ENCODE results near the gene CDC42BPG. TPM values are rescaled to one million over a fixed set of nuclear protein-coding genes. Genes with fewer than 3 reads are reported as not detected.

Gene CDC42BPG
- total RNA-seq, 2 donors from 2014 or later: 17.2 to 24.0 TPM

- Histone ChIP-seq H3K4me1 (replicated peaks) (peaks cover 14% of the 10 kb centered on the region), H3K4me3 (no peak overlapping the region)
- DNase-seq (ENCODE audit: low spot score): no peak
These were observed 21.1 kb upstream of the CDC42BPG start for GRCh38 chr11:64865286-64866172.

GRCh38 chr11:64864473-64865285 lies 20.2 kb upstream of the CDC42BPG start:
- Histone ChIP-seq H3K9me3 (no peaks in the 10 kb centered on the region), H3K27me3 (replicated peaks; ENCODE audit: insufficient read depth) (no peaks in the 10 kb centered on the region), H3K4me1 (replicated peaks) (peaks cover 14% of the 10 kb centered on the region), H3K27ac (peak overlapping the region; percentile 80 to 82), H3K4me3 (no peak overlapping the region), H3K36me3 (no peaks in the 10 kb centered on the region)
- DNase-seq (ENCODE audit: low spot score): peak; percentile 32
- 31% methylated on average over 18 of the region's 18 CpGs for WGBS
- intact Hi-C loops (cut with DNase I): no loop called here
- TF ChIP-seq POLR2AphosphoS5 (IDR thresholded peaks at IDR 0.05) (peak; percentile 39), POLR2A (IDR thresholded peaks at IDR 0.05) (no peak)

More at GRCh38 chr11:64865286-64866172, 21.1 kb upstream of the CDC42BPG start:
- TF ChIP-seq CTCF (IDR thresholded peaks at IDR 0.05) (no peak), POLR2A (IDR thresholded peaks at IDR 0.05) (no peak), POLR2AphosphoS5 (IDR thresholded peaks at IDR 0.05) (peak; percentile 39)
- Histone ChIP-seq H3K36me3 (no peaks in the 10 kb centered on the region), H3K27ac (peak overlapping the region; percentile 80 to 82), H3K27me3 (replicated peaks; ENCODE audit: insufficient read depth) (no peaks in the 10 kb centered on the region), H3K9me3 (no peaks in the 10 kb centered on the region)
- 60% methylated on average over 15 of the region's 15 CpGs for WGBS
- intact Hi-C loops (cut with DNase I): no loop called here

GRCh38 chr11:64864135-64864472 lies 19.7 kb upstream of the CDC42BPG start:
- intact Hi-C loops (cut with DNase I): no loop called here
- Histone ChIP-seq H3K27ac (peak overlapping the region; percentile 80 to 82), H3K4me3 (no peak overlapping the region), H3K4me1 (replicated peaks) (peaks cover 14% of the 10 kb centered on the region), H3K9me3 (no peaks in the 10 kb centered on the region), H3K27me3 (replicated peaks; ENCODE audit: insufficient read depth) (no peaks in the 10 kb centered on the region), H3K36me3 (no peaks in the 10 kb centered on the region)
- no peak for TF ChIP-seq CTCF (IDR thresholded peaks at IDR 0.05)
- no peak for TF ChIP-seq POLR2AphosphoS5 (IDR thresholded peaks at IDR 0.05)
- no peak for TF ChIP-seq POLR2A (IDR thresholded peaks at IDR 0.05)
- DNase-seq (ENCODE audit: low spot score): no peak
- WGBS: 27% methylated on average over 9 of the region's 9 CpGs

GRCh38 chr11:64863391-64864060 lies 19.1 kb upstream of the CDC42BPG start:
- H3K4me3 ChIP-seq: no peak overlapping the region
- intact Hi-C loops (cut with DNase I): no loop called here
- peaks cover 14% of the 10 kb centered on the region for H3K4me1 ChIP-seq (replicated peaks)
- H3K9me3 ChIP-seq: no peaks in the 10 kb centered on the region
- DNase-seq (ENCODE audit: low spot score): no peak
- H3K36me3 ChIP-seq: no peaks in the 10 kb centered on the region
- H3K27ac ChIP-seq: peak overlapping the region; percentile 80 to 82
- no peaks in the 10 kb centered on the region for H3K27me3 ChIP-seq (replicated peaks; ENCODE audit: insufficient read depth)
- TF ChIP-seq POLR2AphosphoS5 (IDR thresholded peaks at IDR 0.05) (no peak), CTCF (IDR thresholded peaks at IDR 0.05) (no peak), POLR2A (IDR thresholded peaks at IDR 0.05) (no peak)
- 48% methylated on average over 23 of the region's 23 CpGs for WGBS

GRCh38 chr11:64862987-64863390 lies 18.5 kb upstream of the CDC42BPG start:
- Histone ChIP-seq H3K4me1 (replicated peaks) (peaks cover 14% of the 10 kb centered on the region), H3K36me3 (no peaks in the 10 kb centered on the region), H3K27ac (peak overlapping the region; percentile 80 to 82), H3K27me3 (replicated peaks; ENCODE audit: insufficient read depth) (no peaks in the 10 kb centered on the region), H3K4me3 (no peak overlapping the region), H3K9me3 (no peaks in the 10 kb centered on the region)
- DNase-seq (ENCODE audit: low spot score): no peak
- intact Hi-C loops (cut with DNase I): no loop called here
- WGBS: 34% methylated on average over 9 of the region's 9 CpGs
- TF ChIP-seq POLR2AphosphoS5 (IDR thresholded peaks at IDR 0.05): no peak
